GM23338 (cell line): Measurements from ENCODE around the gene FBLIM1. TPM values are rescaled to one million over a fixed set of nuclear protein-coding genes. Genes with fewer than 3 reads are reported as not detected.

Experiments used
- ATAC-seq: fragments of 200-7000 bp; cut with Tn5 transposase; 3 replicates; pipeline ENCODE4 v1.9.1; 2020
- DNase-seq: peaks from one replicate; pipeline ENCODE4 v3.0.0-alpha.2; 2015; ENCODE audit warnings: low spot score
- H2AFZ ChIP-seq: fragments of 200-600 bp; sonication (generic); 2 replicates; pipeline ENCODE4 v1.8.0; 2016; ENCODE audit warnings: antibody characterized with exemption, mild to moderate bottlenecking, moderate library complexity
- H3F3A ChIP-seq: fragments of 200-600 bp; sonication (generic); replicated peaks from 2 replicates; pipeline ENCODE4 v1.8.0; 2017; ENCODE audit warnings: antibody characterized with exemption, mixed run types, low read depth
- H3K27ac ChIP-seq: fragments of 200-600 bp; sonication (generic); 2 replicates; pipeline ENCODE4 v1.6.1; 2016; ENCODE audit warnings: low read depth
- H3K27me3 ChIP-seq: fragments of 200-600 bp; sonication (generic); 2 replicates; pipeline ENCODE4 v1.8.0; 2016; ENCODE audit warnings: mild to moderate bottlenecking, mixed run types, moderate library complexity; ENCODE audit not compliant: insufficient read depth
- H3K36me3 ChIP-seq: fragments of 200-600 bp; sonication (generic); 2 replicates; pipeline ENCODE4 v1.8.0; 2016; ENCODE audit warnings: mild to moderate bottlenecking; ENCODE audit not compliant: insufficient read depth
- H3K4me1 ChIP-seq: fragments of 200-600 bp; sonication (generic); 2 replicates; pipeline ENCODE4 v1.8.0; 2016; ENCODE audit warnings: mild to moderate bottlenecking, moderate library complexity; ENCODE audit not compliant: insufficient read depth
- H3K4me2 ChIP-seq: fragments of 200-600 bp; sonication (generic); 2 replicates; pipeline ENCODE4 v1.7.1; 2017; ENCODE audit warnings: mixed run types
- H3K4me3 ChIP-seq: fragments of 200-600 bp; sonication (generic); 2 replicates; pipeline ENCODE4 v1.6.1; 2016; ENCODE audit warnings: mixed run types
- H3K79me2 ChIP-seq: fragments of 200-600 bp; sonication (generic); replicated peaks from 2 replicates; pipeline ENCODE4 v1.8.0; 2017; ENCODE audit warnings: mild to moderate bottlenecking; ENCODE audit not compliant: insufficient read depth
- H3K9me2 ChIP-seq: fragments of 200-600 bp; sonication (generic); 2 replicates; pipeline ENCODE4 v1.8.0; 2017; ENCODE audit not compliant: insufficient read depth
- H4K20me1 ChIP-seq: fragments of 200-600 bp; sonication (generic); replicated peaks from 2 replicates; pipeline ENCODE4 v1.8.0; 2017; ENCODE audit warnings: mild to moderate bottlenecking; ENCODE audit not compliant: insufficient read depth
- H3K27ac Mint-ChIP-seq: 2 replicates; pipeline ENCODE4 v1.8.0; 2020; ENCODE audit warnings: inconsistent platforms, mild to moderate bottlenecking, moderate library complexity, mixed read lengths
- H3K27me3 Mint-ChIP-seq: 3 replicates; pipeline ENCODE4 v1.8.0; 2022; ENCODE audit warnings: low read depth, mild to moderate bottlenecking, moderate library complexity, mixed read lengths, inconsistent platforms; ENCODE audit not compliant: insufficient read depth, poor library complexity
- H3K36me3 Mint-ChIP-seq: 3 replicates; pipeline ENCODE4 v1.8.0; 2021; ENCODE audit warnings: low read depth, mild to moderate bottlenecking, inconsistent platforms, moderate library complexity, mixed read lengths
- H3K4me1 Mint-ChIP-seq: 3 replicates; pipeline ENCODE4 v1.8.0; 2020; ENCODE audit warnings: mild to moderate bottlenecking, inconsistent platforms, mixed read lengths
- H3K4me3 Mint-ChIP-seq: 3 replicates; pipeline ENCODE4 v1.8.0; 2021; ENCODE audit warnings: moderate library complexity, mild to moderate bottlenecking, inconsistent platforms, mixed read lengths
- H3K9me3 Mint-ChIP-seq: 3 replicates; pipeline ENCODE4 v1.8.0; 2020; ENCODE audit warnings: moderate library complexity, mild to moderate bottlenecking, inconsistent platforms, mixed read lengths
- polyA plus RNA-seq: library from polyadenylated mRNA; unstranded; fragments of >200 nt; fragmentation: Nextera tagmentation; extraction: Ambion mirVana; gene quantifications from 2 replicates; pipeline ENCODE4 v1.2.1, GENCODE V29; 2016
- total RNA-seq: library from RNA; depleted of rRNA; stranded (reverse); fragments of >200 nt; shearing (Covaris generic); gene quantifications from 2 replicates; pipeline ENCODE4 v1.2.3, GENCODE V29; 2014
- TF ChIP-seq, protein P1 (sequence below): fragments of 250-450 bp; sonication (Bioruptor Pico); IDR thresholded peaks from 2 replicates; pipeline ENCODE4 v1.5.0; 2020; ENCODE audit warnings: mild to moderate bottlenecking, moderate library complexity
- TF ChIP-seq, protein P2 (sequence below), 2 experiments: fragments of 200-600 bp in 1 of 2; sonication (generic) in 1 of 2; conservative IDR thresholded peaks; 2 replicates each; pipeline versions ENCODE4 v1.5.1 to v1.6.1; 2016 to 2017; ENCODE audit warnings: antibody characterized with exemption in 2 of 2, low read depth in 2 of 2, mild to moderate bottlenecking in 2 of 2, moderate library complexity in 1 of 2

Gene FBLIM1
- total and polyA plus RNA-seq, 2 experiments from 2014 or later = 41.7 to 81.7 TPM

DNA sequence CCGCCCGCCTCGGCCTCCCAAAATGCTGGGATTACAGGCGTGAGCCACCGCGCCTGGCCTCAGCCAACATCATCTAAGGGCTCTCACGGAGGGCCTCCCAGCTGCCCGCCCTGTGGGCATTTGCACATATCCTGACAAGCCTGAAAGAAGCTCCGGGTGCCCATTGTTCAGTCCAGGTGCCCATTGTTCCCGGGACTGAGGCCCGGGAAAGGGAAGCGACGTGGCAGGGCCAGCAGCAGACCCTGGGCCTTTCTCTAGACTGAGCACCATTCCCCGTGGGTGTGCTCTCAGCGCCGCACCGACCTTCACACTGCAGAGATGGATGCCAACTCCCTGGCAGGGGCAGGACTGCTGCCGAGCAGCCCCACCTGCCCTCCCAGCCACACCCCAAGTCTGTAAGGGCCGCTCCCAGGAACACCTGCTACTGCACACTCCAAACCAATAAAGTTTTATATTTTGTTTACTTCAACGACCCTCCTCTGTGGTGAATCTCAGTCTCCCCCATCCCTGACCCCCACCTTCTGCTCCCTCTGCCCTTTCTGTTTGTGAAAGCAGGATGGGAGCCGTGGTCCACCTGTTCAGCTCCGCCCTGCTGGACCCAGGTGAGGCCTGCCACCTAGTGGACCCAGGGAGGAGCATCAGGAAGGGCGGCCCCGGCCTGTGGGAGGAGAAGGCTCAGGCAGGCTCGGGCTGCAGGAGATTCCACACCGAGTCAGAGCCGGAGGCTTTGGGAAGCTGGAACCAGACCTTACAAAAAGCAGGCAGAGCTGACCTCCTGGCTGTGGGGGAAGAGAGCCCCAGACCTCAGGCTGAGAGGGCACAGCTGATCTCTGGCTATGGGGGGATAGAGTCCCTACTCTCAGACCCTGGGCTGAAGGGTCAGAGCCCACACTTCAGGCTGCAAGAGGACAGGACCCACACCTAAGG lies 17.4 kb upstream of the FBLIM1 start:
- Histone ChIP-seq H4K20me1 (no peaks in the 10 kb centered on the region), H3K79me2 (no peaks in the 10 kb centered on the region), H3F3A (0 out of 2 replicates have a peak, but pooled peaks cover 5% of the 10 kb centered on the region), H3K27ac (no peak overlapping the region), H3K4me3 (no peak overlapping the region), H3K36me3 (no peaks in the 10 kb centered on the region), H3K9me2 (no peaks in the 10 kb centered on the region), H3K4me1 (0 out of 2 replicates have a peak, but pooled peaks cover 9% of the 10 kb centered on the region), H2AFZ (0 out of 2 replicates have a peak overlapping the region, but pooled peaks have one; percentile 83), H3K4me2 (no peak overlapping the region), H3K27me3 (no peaks in the 10 kb centered on the region)
- ATAC-seq (peak; percentile 89), DNase-seq (peak; percentile 96)
- Mint-ChIP-seq H3K27ac (no peak overlapping the region; the same call in 1 of the 2 replicates), H3K4me1 (peaks cover 13% of the 10 kb centered on the region), H3K9me3 (no peaks in the 10 kb centered on the region), H3K27me3 (peaks cover 7% of the 10 kb centered on the region), H3K36me3 (no peaks in the 10 kb centered on the region), H3K4me3 (peak overlapping the region; percentile 25; the same call in 1 of the 3 replicates)
- TF ChIP-seq, protein P1, sequence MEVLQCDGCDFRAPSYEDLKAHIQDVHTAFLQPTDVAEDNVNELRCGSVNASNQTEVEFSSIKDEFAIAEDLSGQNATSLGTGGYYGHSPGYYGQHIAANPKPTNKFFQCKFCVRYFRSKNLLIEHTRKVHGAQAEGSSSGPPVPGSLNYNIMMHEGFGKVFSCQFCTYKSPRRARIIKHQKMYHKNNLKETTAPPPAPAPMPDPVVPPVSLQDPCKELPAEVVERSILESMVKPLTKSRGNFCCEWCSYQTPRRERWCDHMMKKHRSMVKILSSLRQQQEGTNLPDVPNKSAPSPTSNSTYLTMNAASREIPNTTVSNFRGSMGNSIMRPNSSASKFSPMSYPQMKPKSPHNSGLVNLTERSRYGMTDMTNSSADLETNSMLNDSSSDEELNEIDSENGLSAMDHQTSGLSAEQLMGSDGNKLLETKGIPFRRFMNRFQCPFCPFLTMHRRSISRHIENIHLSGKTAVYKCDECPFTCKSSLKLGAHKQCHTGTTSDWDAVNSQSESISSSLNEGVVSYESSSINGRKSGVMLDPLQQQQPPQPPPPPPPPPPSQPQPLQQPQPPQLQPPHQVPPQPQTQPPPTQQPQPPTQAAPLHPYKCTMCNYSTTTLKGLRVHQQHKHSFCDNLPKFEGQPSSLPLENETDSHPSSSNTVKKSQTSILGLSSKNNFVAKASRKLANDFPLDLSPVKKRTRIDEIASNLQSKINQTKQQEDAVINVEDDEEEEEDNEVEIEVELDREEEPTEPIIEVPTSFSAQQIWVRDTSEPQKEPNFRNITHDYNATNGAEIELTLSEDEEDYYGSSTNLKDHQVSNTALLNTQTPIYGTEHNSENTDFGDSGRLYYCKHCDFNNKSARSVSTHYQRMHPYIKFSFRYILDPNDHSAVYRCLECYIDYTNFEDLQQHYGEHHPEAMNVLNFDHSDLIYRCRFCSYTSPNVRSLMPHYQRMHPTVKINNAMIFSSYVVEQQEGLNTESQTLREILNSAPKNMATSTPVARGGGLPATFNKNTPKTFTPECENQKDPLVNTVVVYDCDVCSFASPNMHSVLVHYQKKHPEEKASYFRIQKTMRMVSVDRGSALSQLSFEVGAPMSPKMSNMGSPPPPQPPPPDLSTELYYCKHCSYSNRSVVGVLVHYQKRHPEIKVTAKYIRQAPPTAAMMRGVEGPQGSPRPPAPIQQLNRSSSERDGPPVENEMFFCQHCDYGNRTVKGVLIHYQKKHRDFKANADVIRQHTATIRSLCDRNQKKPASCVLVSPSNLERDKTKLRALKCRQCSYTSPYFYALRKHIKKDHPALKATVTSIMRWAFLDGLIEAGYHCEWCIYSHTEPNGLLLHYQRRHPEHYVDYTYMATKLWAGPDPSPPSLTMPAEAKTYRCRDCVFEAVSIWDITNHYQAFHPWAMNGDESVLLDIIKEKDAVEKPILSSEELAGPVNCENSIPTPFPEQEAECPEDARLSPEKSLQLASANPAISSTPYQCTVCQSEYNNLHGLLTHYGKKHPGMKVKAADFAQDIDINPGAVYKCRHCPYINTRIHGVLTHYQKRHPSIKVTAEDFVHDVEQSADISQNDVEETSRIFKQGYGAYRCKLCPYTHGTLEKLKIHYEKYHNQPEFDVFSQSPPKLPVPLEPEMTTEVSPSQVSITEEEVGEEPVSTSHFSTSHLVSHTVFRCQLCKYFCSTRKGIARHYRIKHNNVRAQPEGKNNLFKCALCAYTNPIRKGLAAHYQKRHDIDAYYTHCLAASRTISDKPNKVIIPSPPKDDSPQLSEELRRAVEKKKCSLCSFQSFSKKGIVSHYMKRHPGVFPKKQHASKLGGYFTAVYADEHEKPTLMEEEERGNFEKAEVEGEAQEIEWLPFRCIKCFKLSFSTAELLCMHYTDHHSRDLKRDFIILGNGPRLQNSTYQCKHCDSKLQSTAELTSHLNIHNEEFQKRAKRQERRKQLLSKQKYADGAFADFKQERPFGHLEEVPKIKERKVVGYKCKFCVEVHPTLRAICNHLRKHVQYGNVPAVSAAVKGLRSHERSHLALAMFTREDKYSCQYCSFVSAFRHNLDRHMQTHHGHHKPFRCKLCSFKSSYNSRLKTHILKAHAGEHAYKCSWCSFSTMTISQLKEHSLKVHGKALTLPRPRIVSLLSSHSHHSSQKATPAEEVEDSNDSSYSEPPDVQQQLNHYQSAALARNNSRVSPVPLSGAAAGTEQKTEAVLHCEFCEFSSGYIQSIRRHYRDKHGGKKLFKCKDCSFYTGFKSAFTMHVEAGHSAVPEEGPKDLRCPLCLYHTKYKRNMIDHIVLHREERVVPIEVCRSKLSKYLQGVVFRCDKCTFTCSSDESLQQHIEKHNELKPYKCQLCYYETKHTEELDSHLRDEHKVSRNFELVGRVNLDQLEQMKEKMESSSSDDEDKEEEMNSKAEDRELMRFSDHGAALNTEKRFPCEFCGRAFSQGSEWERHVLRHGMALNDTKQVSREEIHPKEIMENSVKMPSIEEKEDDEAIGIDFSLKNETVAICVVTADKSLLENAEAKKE (CRISPR knock-in tag) = no peak
- TF ChIP-seq, protein P2, sequence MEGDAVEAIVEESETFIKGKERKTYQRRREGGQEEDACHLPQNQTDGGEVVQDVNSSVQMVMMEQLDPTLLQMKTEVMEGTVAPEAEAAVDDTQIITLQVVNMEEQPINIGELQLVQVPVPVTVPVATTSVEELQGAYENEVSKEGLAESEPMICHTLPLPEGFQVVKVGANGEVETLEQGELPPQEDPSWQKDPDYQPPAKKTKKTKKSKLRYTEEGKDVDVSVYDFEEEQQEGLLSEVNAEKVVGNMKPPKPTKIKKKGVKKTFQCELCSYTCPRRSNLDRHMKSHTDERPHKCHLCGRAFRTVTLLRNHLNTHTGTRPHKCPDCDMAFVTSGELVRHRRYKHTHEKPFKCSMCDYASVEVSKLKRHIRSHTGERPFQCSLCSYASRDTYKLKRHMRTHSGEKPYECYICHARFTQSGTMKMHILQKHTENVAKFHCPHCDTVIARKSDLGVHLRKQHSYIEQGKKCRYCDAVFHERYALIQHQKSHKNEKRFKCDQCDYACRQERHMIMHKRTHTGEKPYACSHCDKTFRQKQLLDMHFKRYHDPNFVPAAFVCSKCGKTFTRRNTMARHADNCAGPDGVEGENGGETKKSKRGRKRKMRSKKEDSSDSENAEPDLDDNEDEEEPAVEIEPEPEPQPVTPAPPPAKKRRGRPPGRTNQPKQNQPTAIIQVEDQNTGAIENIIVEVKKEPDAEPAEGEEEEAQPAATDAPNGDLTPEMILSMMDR (conservative IDR thresholded peaks at IDR 0.05; ENCODE audit: low read depth in 2 of 2) = peak; percentile 90 to 100
